Psoas muscle (tissue), 8 donors: Measurements from ENCODE around the gene C2CD2L. TPM values are rescaled to one million over a fixed set of nuclear protein-coding genes. Genes with fewer than 3 reads are reported as not detected.

ENCODE experiments used
- ATAC-seq, 4 donors: fragments of 200-7000 bp; cut with Tn5 transposase; one replicate each; pipeline ENCODE4 v1.9.1; 2020; ENCODE audit warnings: moderate library complexity in 3 of 4, mild to moderate bottlenecking in 2 of 4
- DNase-seq, 2 donors: peaks; one replicate each; pipeline ENCODE4 v3.0.0-alpha.2; 2020
- H3K27ac ChIP-seq: fragments of 200-600 bp; one replicate; pipeline ENCODE4 v1.8.0; 2022
- H3K27me3 ChIP-seq, 3 donors: fragments of 200-600 bp in 1 of 3; one replicate each; pipeline versions ENCODE4 v1.6.1 to v1.8.0; 2013 to 2022; ENCODE audit warnings: low read length in 2 of 3, mild to moderate bottlenecking in 2 of 3, moderate library complexity in 1 of 3; ENCODE audit not compliant: insufficient read depth in 3 of 3
- H3K36me3 ChIP-seq, 2 donors: fragments of 200-600 bp in 1 of 2; one replicate each; pipeline versions ENCODE4 v1.6.1 to v1.8.0; 2013 to 2022; ENCODE audit warnings: low read depth in 1 of 2, mild to moderate bottlenecking in 1 of 2, moderate library complexity in 1 of 2; ENCODE audit not compliant: insufficient read depth in 1 of 2
- H3K4me1 ChIP-seq: fragments of 200-600 bp; one replicate; pipeline ENCODE4 v1.8.0; 2022
- H3K4me3 ChIP-seq: fragments of 200-600 bp; one replicate; pipeline ENCODE4 v1.8.0; 2022; ENCODE audit warnings: mild to moderate bottlenecking
- H3K9me3 ChIP-seq: fragments of 200-600 bp; one replicate; pipeline ENCODE4 v1.8.0; 2022
- CTCF ChIP-seq: fragments of 200-600 bp; IDR thresholded peaks from one replicate; pipeline ENCODE4 v1.8.0; 2022; ENCODE audit warnings: antibody characterized with exemption
- WGBS, 3 donors: extraction: QIAGEN DNeasy Blood & Tissue Kit; methylation state at CpG; one replicate each; pipeline versions ENCODE4 v1.1.6 to v1.1.7; 2013; 5-methylcytosine and 5-hydroxymethylcytosine counted together
- intact Hi-C, 2 donors: fragments of 100-400 bp; cut with DNase I; formaldehyde crosslinking; loops; one replicate each; pipeline versions ENCODE4 v1.11.0 to v1.14.2; 2022
- polyA plus RNA-seq, 3 donors: library from polyadenylated mRNA; stranded (reverse); fragments of 200-250 nt; gene quantifications; one replicate each; pipeline ENCODE4 v1.2.3, GENCODE V29; 2013
- total RNA-seq, 4 donors: library from RNA; stranded (reverse); fragmentation: NEBNext Ultra II Directional in 2 of 4; extraction: Animal tissue kit (Norgen Biotek cat#: 25700) in 2 of 4; gene quantifications; one replicate each; pipeline versions ENCODE4 v1.2.1 to v1.2.4, GENCODE V29; 2021 to 2023
- donor health status: healthy with polysubstance abuse.
- donor health status: DM: no; HTN: no; CAD: no; lungs with moderate emphysema.
- donor health status: Bipolar disorder and iron deficiency.
- donor health status: healthy.
- donor health status: DM: yes; HTN: yes; CAD: no.
- donor health status: DM: no; HTN: no; CAD: no.
- donor health status: DM: no; HTN: no; CAD: no.
- donor health status: DM: yes; HTN: yes; CAD: no.

Gene C2CD2L
- total and polyA plus RNA-seq, 7 donors, result 10.9 to 28.7 (median 15.2) TPM

DNA sequence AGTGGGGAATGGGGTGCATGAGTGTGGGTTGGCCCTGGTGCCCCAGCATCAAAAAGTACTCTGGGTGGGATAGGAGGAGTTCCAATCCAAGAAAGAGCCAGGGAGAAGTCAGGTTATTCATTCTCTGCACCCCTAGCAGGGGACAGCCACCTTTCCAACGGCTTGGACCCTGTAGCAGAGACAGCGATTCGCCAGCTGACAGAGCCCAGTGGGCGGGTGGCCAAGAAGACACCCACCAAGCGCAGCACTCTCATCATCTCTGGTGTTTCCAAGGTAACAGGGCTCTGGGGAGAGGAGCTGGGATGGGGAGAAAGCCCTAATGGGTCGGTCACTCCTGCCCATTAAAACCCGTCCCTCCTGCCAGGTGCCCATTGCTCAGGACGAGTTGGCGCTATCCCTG lies 6.6 kb downstream of the C2CD2L start:
- peaks cover 2 to 75% of the 10 kb centered on the region in 2 donors for H3K36me3 ChIP-seq
- DNase-seq (no peak), ATAC-seq (no peak)
- no peak overlapping the region for H3K27ac ChIP-seq
- no peaks in the 10 kb centered on the region for H3K27me3 ChIP-seq
- H3K4me1 ChIP-seq, result peaks cover 4% of the 10 kb centered on the region
- H3K4me3 ChIP-seq, result no peak overlapping the region
- H3K9me3 ChIP-seq, result no peaks in the 10 kb centered on the region
- 92 to 97% (median 92%) methylated on average over 9 of the region's 9 CpGs for WGBS, 3 donors
- TF ChIP-seq CTCF, result no peak
- intact Hi-C loops, result no loop called here

DNA sequence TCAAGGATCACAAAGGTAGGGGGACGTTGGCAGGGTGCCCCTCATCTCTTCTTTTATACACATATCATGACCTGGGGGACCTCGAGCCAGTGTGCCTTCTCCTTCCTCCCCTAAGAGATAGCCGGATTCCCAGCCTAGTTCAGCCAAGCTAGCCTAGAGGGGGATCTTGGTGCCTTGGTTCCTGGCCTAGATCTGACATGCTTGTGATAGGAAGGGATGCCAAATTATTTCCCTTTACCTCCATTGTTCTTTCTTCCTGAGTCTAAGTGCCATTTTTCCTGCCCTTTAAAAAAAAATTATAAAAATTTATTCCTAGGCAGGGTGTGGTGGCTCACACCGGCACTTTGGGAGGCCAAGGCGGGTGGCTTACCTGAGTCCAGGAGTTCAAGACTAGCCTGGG lies 7.2 kb downstream of the C2CD2L start:
- intact Hi-C loops, result no loop called here
- 79 to 87% (median 81%) methylated on average over 5 of the region's 5 CpGs for WGBS, 3 donors
- DNase-seq (no peak), ATAC-seq (no peak)
- no peaks in the 10 kb centered on the region for H3K27me3 ChIP-seq
- H3K4me3 ChIP-seq, result no peak overlapping the region
- TF ChIP-seq CTCF, result no peak
- no peaks in the 10 kb centered on the region for H3K9me3 ChIP-seq
- no peaks in the 10 kb centered on the region for H3K4me1 ChIP-seq
- peaks cover 2 to 75% of the 10 kb centered on the region in 2 donors for H3K36me3 ChIP-seq
- no peak overlapping the region for H3K27ac ChIP-seq

DNA sequence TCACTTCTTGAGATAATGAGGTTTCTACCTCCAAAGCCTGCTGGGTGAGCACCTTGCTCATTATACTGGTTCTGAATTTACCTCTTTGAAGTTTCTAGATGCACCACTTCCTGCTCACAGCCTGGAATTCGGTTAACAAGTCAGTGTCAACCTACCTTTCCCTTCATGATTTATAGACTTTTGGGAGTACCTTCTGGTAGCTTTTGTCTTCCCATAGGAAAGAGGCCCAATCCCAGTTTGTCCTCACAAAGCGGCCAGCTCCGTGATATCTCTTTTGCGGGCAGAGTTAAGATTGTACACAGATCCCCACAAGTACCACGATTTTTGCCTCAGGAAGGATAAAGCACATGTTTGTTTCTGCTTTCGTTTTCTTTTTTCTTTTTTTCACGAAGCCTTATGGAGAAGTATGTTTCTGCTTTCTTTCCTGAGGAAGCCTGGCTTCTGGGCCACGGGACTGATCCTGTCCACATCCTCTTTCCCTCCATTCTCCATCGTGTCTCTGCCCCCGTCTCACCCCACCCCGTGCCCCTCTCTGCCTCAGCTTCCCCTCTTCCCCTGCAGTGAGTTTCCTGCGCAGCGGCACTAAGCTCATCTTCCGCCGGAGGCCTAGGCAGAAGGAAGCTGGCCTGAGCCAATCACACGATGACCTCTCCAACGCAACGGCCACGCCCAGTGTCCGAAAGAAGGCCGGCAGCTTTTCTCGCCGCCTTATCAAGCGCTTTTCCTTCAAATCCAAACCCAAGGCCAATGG lies 8.5 kb downstream of the C2CD2L start:
- Histone ChIP-seq H3K27me3 (no peaks in the 10 kb centered on the region), H3K9me3 (no peaks in the 10 kb centered on the region), H3K36me3 (peaks cover 2 to 71% of the 10 kb centered on the region in 2 donors), H3K4me3 (peak overlapping the region; percentile 18), H3K4me1 (peaks cover 2% of the 10 kb centered on the region), H3K27ac (no peak overlapping the region)
- 66 to 74% (median 70%) methylated on average over 24 of the region's 24 CpGs for WGBS, 3 donors
- ATAC-seq (peak in 1 of 4 donors; percentile 28), DNase-seq (peak; percentile 51 to 69)
- intact Hi-C loops, result no loop called here
- TF ChIP-seq CTCF, result no peak

DNA sequence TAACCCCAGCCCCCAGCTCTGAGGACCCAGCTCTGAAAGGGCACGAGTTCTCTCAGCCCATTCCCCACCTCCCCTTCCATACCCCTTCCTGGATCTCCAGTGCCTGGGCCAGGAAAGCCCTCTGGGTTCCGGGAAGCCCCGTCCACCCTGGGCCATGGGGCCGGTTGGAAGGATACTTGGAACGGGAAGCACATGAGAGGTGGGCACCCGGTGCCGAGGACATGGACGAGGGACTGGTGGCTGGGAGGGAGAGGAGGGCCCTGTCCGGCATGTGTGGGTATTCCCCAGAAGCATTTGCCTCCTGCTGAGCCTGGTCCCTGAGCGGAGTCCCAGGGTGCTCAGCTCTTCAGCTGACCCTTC lies 9.1 kb downstream of the C2CD2L start:
- H3K4me3 ChIP-seq, result no peak overlapping the region
- no peaks in the 10 kb centered on the region for H3K9me3 ChIP-seq
- peaks cover 3% of the 10 kb centered on the region for H3K4me1 ChIP-seq
- WGBS, 3 donors, result 79 to 88% (median 84%) methylated on average over 10 of the region's 10 CpGs
- no peak for TF ChIP-seq CTCF
- H3K27ac ChIP-seq, result no peak overlapping the region
- intact Hi-C loops, result no loop called here
- no peaks in the 10 kb centered on the region for H3K27me3 ChIP-seq
- DNase-seq (no peak), ATAC-seq (no peak)
- peaks cover 2 to 65% of the 10 kb centered on the region in 2 donors for H3K36me3 ChIP-seq

GRCh38 chr11:119116601-119117000 lies 9.5 kb downstream of the C2CD2L start:
- no peak for ATAC-seq
- H3K36me3 ChIP-seq, result peaks cover 2 to 61% of the 10 kb centered on the region in 2 donors
- intact Hi-C loops, result no loop called here
- no peak overlapping the region for H3K27ac ChIP-seq
- no peak for DNase-seq
- H3K27me3 ChIP-seq, result no peaks in the 10 kb centered on the region
- no peak overlapping the region for H3K4me3 ChIP-seq
- no peaks in the 10 kb centered on the region for H3K9me3 ChIP-seq
- TF ChIP-seq CTCF, result no peak
- 54 to 75% (median 55%) methylated on average over 5 of the region's 5 CpGs for WGBS, 3 donors
- peaks cover 3% of the 10 kb centered on the region for H3K4me1 ChIP-seq
